A549 (cell line): ENCODE results near the gene PTPRD. TPM values are rescaled to one million over a fixed set of nuclear protein-coding genes. Genes with fewer than 3 reads are reported as not detected.

Experiments
- ATAC-seq, 2 experiments: fragments of 200-7000 bp in 1 of 2; fragments of >200 bp in 1 of 2; cut with Nextera tagmentation in 1 of 2; cut with Tn5 transposase in 1 of 2; 3 replicates each; pipeline versions ENCODE4 v1.8.0 to v1.9.1; 2018 to 2020; ENCODE audit warnings: mild to moderate bottlenecking in 1 of 2, moderate library complexity in 1 of 2
- CTCF ChIA-PET: fragments of 300-600 bp; sonication (Branson Sonifier 250); formaldehyde crosslinking; extraction: SDS; loops from one replicate; lab custom pipeline; 2021; ENCODE audit warnings: antibody characterized with exemption, inconsistent platforms; lab: Yijun Ruan, JAX
- POLR2A ChIA-PET: fragments of 350-600 bp; formaldehyde crosslinking; extraction: SDS; loops from one replicate; lab custom pipeline; 2021; ENCODE audit warnings: antibody characterized with exemption, inconsistent platforms; lab: Yijun Ruan, JAX
- DNase-seq, 2 experiments: peaks; one replicate each; pipeline versions ENCODE4 v3.0.0 to v3.0.0-alpha.2; 2011 to 2016; ENCODE audit warnings: low read depth in 1 of 2, low spot score in 1 of 2
- FAIRE-seq: peaks from 2 replicates; lab custom pipeline; 2011; peaks lifted over from hg19 to GRCh38; lab: Jason Lieb, UNC
- H3K27ac ChIP-seq, 2 experiments: fragments of >200 bp; sonication (Bioruptor Twin); formaldehyde crosslinking; 3 replicates each; pipeline ENCODE4 v1.5.1; 2016 to 2017
- H3K4me1 ChIP-seq: fragments of >200 bp; sonication (Bioruptor Twin); formaldehyde crosslinking; 3 replicates; pipeline ENCODE4 v1.6.1; 2016
- H3K4me2 ChIP-seq: fragments of >200 bp; sonication (Bioruptor Twin); formaldehyde crosslinking; 3 replicates; pipeline ENCODE4 v1.6.1; 2016
- H3K4me3 ChIP-seq: fragments of >200 bp; sonication (Bioruptor Twin); formaldehyde crosslinking; 3 replicates; pipeline ENCODE4 v1.5.1; 2016
- H3K9me3 ChIP-seq: fragments of >200 bp; sonication (Bioruptor Twin); formaldehyde crosslinking; 3 replicates; pipeline ENCODE4 v1.6.1; 2016
- ATOH8 ChIP-seq: fragments of 250-450 bp; sonication (Bioruptor Pico); IDR thresholded peaks from 2 replicates; pipeline ENCODE4 v1.5.0; 2020; ENCODE audit warnings: low read depth, mild to moderate bottlenecking, moderate library complexity
- CBX2 ChIP-seq: fragments of 200-600 bp; sonication (generic); IDR thresholded peaks from 2 replicates; pipeline ENCODE4 v1.6.1; 2016; ENCODE audit warnings: low read depth, mild to moderate bottlenecking, borderline replicate concordance
- CBX8 ChIP-seq: fragments of 200-600 bp; sonication (generic); IDR thresholded peaks from 2 replicates; pipeline ENCODE4 v1.6.1; 2016
- CEBPB ChIP-seq, 2 experiments: fragments of >200 bp in 1 of 2; sonication (Bioruptor Twin) in 1 of 2; formaldehyde crosslinking in 1 of 2; IDR thresholded peaks; 2 replicates each; pipeline ENCODE4 v1.6.1; 2012 to 2016
- CHD4 ChIP-seq: fragments of 200-600 bp; sonication (generic); IDR thresholded peaks from 2 replicates; pipeline ENCODE4 v1.6.1; 2016; ENCODE audit warnings: antibody characterized with exemption, mild to moderate bottlenecking, borderline replicate concordance
- EHMT2 ChIP-seq: fragments of 200-600 bp; sonication (generic); IDR thresholded peaks from 2 replicates; pipeline ENCODE4 v1.6.1; 2016; ENCODE audit warnings: antibody characterized with exemption, low read depth, mild to moderate bottlenecking, moderate library complexity
- FOXS1 ChIP-seq: fragments of 250-450 bp; sonication (Bioruptor Pico); IDR thresholded peaks from 2 replicates; pipeline ENCODE4 v1.5.0; 2020; ENCODE audit warnings: mild to moderate bottlenecking, moderate library complexity
- HMGXB4 ChIP-seq: fragments of 250-450 bp; sonication (Bioruptor Pico); IDR thresholded peaks from 2 replicates; pipeline ENCODE4 v1.5.0; 2021; ENCODE audit warnings: mild to moderate bottlenecking, moderate library complexity, borderline replicate concordance
- NR3C1 ChIP-seq: fragments of >200 bp; sonication (Bioruptor Twin); formaldehyde crosslinking; IDR thresholded peaks from 3 replicates; pipeline ENCODE4 v1.6.1; 2017
- POLR2A ChIP-seq: IDR thresholded peaks from 2 replicates; pipeline ENCODE4 v1.6.1; 2012; ENCODE audit warnings: mild to moderate bottlenecking, low read length
- RAD21 ChIP-seq, 2 experiments: fragments of >200 bp in 1 of 2; sonication (Bioruptor Twin) in 1 of 2; formaldehyde crosslinking in 1 of 2; IDR thresholded peaks in 1 of 2; conservative IDR thresholded peaks in 1 of 2; 2 replicates in 1 of 2; 3 replicates in 1 of 2; pipeline ENCODE4 v1.6.1; 2012 to 2018; ENCODE audit warnings: inconsistent platforms in 1 of 2
- REST ChIP-seq: fragments of 200-600 bp; sonication (generic); IDR thresholded peaks from 2 replicates; pipeline ENCODE4 v1.6.1; 2016; ENCODE audit warnings: antibody characterized with exemption, mild to moderate bottlenecking, moderate library complexity
- RFX5 ChIP-seq: fragments of 450-650 bp; IDR thresholded peaks from 2 replicates; pipeline ENCODE4 v1.7.1; 2014; ENCODE audit warnings: antibody characterized with exemption, mild to moderate bottlenecking, moderate library complexity
- RNF2 ChIP-seq: fragments of 200-600 bp; sonication (generic); IDR thresholded peaks from 2 replicates; pipeline ENCODE4 v1.6.1; 2016; ENCODE audit warnings: low read depth, mild to moderate bottlenecking, antibody characterized with exemption, moderate library complexity, borderline replicate concordance
- SMC3 ChIP-seq: fragments of >200 bp; sonication (Bioruptor Twin); formaldehyde crosslinking; IDR thresholded peaks from 3 replicates; pipeline ENCODE4 v1.6.1; 2018; ENCODE audit warnings: inconsistent platforms
- ZNF302 ChIP-seq: fragments of 250-450 bp; sonication (Bioruptor Pico); IDR thresholded peaks from 2 replicates; pipeline ENCODE4 v1.9.0; 2021; ENCODE audit warnings: inconsistent platforms, mild to moderate bottlenecking, moderate library complexity
- WGBS: methylation state at CpG from one replicate; pipeline ENCODE4 v1.1.6; 2017; ENCODE audit errors: missing lambda C conversion rate; 5-methylcytosine and 5-hydroxymethylcytosine counted together
- polyA plus RNA-seq, 4 experiments: library from polyadenylated mRNA; depleted of rRNA in 3 of 4; stranded (reverse); fragments of >200 nt; fragmentation: RNase III in 1 of 4; extraction: RNeasy Plus Mini Kit Qiagen cat#74134 plus additional on column Dnase treatment in 1 of 4; gene quantifications; 2 replicates in 3 of 4; 3 replicates in 1 of 4; pipeline ENCODE4 v1.2.3, GENCODE V29; 2011 to 2017
- TF ChIP-seq, protein P1 (sequence below): fragments of 150-350 bp; IDR thresholded peaks from 2 replicates; pipeline ENCODE4 v1.6.1; 2014; ENCODE audit warnings: low read depth, mild to moderate bottlenecking, low read length
- TF ChIP-seq, protein P2 (sequence below): fragments of 450-650 bp; IDR thresholded peaks from 2 replicates; pipeline ENCODE4 v1.6.1; 2014; ENCODE audit warnings: antibody characterized with exemption
- TF ChIP-seq, protein P3 (sequence below): fragments of >200 bp; sonication (Bioruptor Twin); formaldehyde crosslinking; IDR thresholded peaks from 3 replicates; pipeline ENCODE4 v1.6.1; 2016

PTPRD gene
- polyA plus RNA-seq, 2 of the 4 experiments (the other 2 are of a cell fraction): 0.39 to 1.3 TPM

DNA sequence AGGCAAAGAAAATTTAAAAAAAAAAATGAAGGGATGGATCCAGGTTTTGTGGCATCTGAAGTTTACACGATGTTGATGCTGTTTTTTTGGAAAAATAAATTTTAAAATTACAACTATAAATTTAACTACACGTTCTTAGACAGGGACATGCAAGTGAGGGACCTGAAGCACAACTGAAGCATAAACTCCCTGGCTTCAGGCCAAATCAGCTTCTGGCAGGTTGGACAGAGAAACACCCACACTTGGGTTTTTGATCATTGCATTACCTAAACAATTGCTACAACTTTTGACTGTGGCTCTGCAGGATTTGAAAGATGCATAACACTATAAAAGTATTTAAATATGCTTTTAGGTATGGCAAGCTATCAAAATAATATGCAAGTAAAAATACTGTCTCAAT, 1494.9 kb downstream of the PTPRD start:
- WGBS: 0% methylated on average over 2 of the region's 2 CpGs
- Histone ChIP-seq H3K9me3 (no peaks in the 10 kb centered on the region), H3K27ac (no peak overlapping the region), H3K4me2 (no peak overlapping the region), H3K4me3 (no peak overlapping the region), H3K4me1 (no peaks in the 10 kb centered on the region)
- no peak for DNase-seq
- no peak for ATAC-seq
- POLR2A ChIA-PET: no interaction called here
- FAIRE-seq: no peak
- CTCF ChIA-PET: interaction anchor here (1.2 kb wide), 1 partner anchor 18 kb away, joined by 4 read pairs; no protein-coding TSS in a partner anchor
- no peak for TF ChIP-seq RNF2
- TF ChIP-seq, protein P1, sequence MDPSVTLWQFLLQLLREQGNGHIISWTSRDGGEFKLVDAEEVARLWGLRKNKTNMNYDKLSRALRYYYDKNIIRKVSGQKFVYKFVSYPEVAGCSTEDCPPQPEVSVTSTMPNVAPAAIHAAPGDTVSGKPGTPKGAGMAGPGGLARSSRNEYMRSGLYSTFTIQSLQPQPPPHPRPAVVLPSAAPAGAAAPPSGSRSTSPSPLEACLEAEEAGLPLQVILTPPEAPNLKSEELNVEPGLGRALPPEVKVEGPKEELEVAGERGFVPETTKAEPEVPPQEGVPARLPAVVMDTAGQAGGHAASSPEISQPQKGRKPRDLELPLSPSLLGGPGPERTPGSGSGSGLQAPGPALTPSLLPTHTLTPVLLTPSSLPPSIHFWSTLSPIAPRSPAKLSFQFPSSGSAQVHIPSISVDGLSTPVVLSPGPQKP: no peak
- TF ChIP-seq, protein P2, sequence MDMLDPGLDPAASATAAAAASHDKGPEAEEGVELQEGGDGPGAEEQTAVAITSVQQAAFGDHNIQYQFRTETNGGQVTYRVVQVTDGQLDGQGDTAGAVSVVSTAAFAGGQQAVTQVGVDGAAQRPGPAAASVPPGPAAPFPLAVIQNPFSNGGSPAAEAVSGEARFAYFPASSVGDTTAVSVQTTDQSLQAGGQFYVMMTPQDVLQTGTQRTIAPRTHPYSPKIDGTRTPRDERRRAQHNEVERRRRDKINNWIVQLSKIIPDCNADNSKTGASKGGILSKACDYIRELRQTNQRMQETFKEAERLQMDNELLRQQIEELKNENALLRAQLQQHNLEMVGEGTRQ: no peak
- no peak for TF ChIP-seq ATOH8 (CRISPR knock-in tag)
- no peak for TF ChIP-seq HMGXB4 (CRISPR knock-in tag)

- H3K4me3 ChIP-seq: no peak overlapping the region
- DNase-seq (no peak), FAIRE-seq (no peak), ATAC-seq (no peak)
- CTCF ChIA-PET: no interaction called here
- H3K4me1 ChIP-seq: no peaks in the 10 kb centered on the region
- POLR2A ChIA-PET: no interaction called here
- WGBS: 3% methylated on average over 3 of the region's 3 CpGs
- no peak for TF ChIP-seq POLR2A
- TF ChIP-seq CEBPB (IDR thresholded peaks at IDR 0.05): no peak
- no peak for TF ChIP-seq RFX5
- no peak for TF ChIP-seq RAD21 (conservative IDR thresholded peaks at IDR 0.05 in 1 of 2, IDR thresholded peaks at IDR 0.05 in 1 of 2)
- TF ChIP-seq FOXS1 (CRISPR knock-in tag): no peak
- TF ChIP-seq NR3C1: no peak
- TF ChIP-seq, protein P1: no peak
- TF ChIP-seq ZNF302 (CRISPR knock-in tag): no peak
- TF ChIP-seq CBX8: no peak
- no peak for TF ChIP-seq SMC3
- TF ChIP-seq CHD4: no peak
- no peak for TF ChIP-seq REST
- TF ChIP-seq, protein P3, sequence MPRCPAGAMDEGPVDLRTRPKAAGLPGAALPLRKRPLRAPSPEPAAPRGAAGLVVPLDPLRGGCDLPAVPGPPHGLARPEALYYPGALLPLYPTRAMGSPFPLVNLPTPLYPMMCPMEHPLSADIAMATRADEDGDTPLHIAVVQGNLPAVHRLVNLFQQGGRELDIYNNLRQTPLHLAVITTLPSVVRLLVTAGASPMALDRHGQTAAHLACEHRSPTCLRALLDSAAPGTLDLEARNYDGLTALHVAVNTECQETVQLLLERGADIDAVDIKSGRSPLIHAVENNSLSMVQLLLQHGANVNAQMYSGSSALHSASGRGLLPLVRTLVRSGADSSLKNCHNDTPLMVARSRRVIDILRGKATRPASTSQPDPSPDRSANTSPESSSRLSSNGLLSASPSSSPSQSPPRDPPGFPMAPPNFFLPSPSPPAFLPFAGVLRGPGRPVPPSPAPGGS: no peak
- TF ChIP-seq CBX2: no peak
- TF ChIP-seq EHMT2: no peak
- no peak overlapping the region for H3K4me2 ChIP-seq
- H3K9me3 ChIP-seq: no peaks in the 10 kb centered on the region; the same call in 2 of the 3 replicates
- H3K27ac ChIP-seq: no peak overlapping the region
Observed at GRCh38 chr9:9112001-9112720, 1500.6 kb downstream of the PTPRD start.
